Smooth muscle cell (in vitro differentiated cells): ENCODE results near the gene KANTR. TPM values are rescaled to one million over a fixed set of nuclear protein-coding genes. Genes with fewer than 3 reads are reported as not detected.
"Not testable (repeated sequence)": the region's sequence is repeated elsewhere in the genome, so short reads cannot be mapped to it uniquely, and the experiment has no call there.

ENCODE experiments used
- DNase-seq: peaks from one replicate; lab custom pipeline; 2025; ENCODE audit not compliant: unreplicated experiment; lab: John Stamatoyannopoulos, UW
- H2AFZ ChIP-seq: fragments of 200-600 bp; sonication (generic); 2 replicates; pipeline ENCODE4 v1.6.0; 2016; ENCODE audit warnings: antibody characterized with exemption, low read depth, mild to moderate bottlenecking
- H3F3A ChIP-seq: fragments of 200-600 bp; sonication (generic); 2 replicates; pipeline ENCODE4 v1.6.0; 2017; ENCODE audit warnings: antibody characterized with exemption, low read depth
- H3K27ac ChIP-seq: fragments of 200-600 bp; sonication (generic); 2 replicates; pipeline ENCODE4 v1.5.1; 2016; ENCODE audit warnings: low read depth, mild to moderate bottlenecking
- H3K27me3 ChIP-seq: fragments of 200-600 bp; sonication (generic); 2 replicates; pipeline ENCODE4 v1.6.1; 2016; ENCODE audit warnings: low read depth, mild to moderate bottlenecking
- H3K36me3 ChIP-seq: fragments of 200-600 bp; sonication (generic); 2 replicates; pipeline ENCODE4 v1.5.1; 2016; ENCODE audit warnings: low read depth
- H3K4me1 ChIP-seq: fragments of 200-600 bp; sonication (generic); 2 replicates; pipeline ENCODE4 v1.5.1; 2016; ENCODE audit warnings: low read depth
- H3K4me2 ChIP-seq: fragments of 200-600 bp; sonication (generic); 2 replicates; pipeline ENCODE4 v1.6.0; 2016; ENCODE audit warnings: mild to moderate bottlenecking
- H3K4me3 ChIP-seq: fragments of 200-600 bp; sonication (generic); 2 replicates; pipeline ENCODE4 v1.5.1; 2016; ENCODE audit warnings: mild to moderate bottlenecking
- H3K79me2 ChIP-seq: fragments of 200-600 bp; sonication (generic); 2 replicates; pipeline ENCODE4 v1.6.0; 2016; ENCODE audit warnings: low read depth, mild to moderate bottlenecking
- H3K9ac ChIP-seq: fragments of 200-600 bp; sonication (generic); 2 replicates; pipeline ENCODE4 v1.6.0; 2016; ENCODE audit warnings: low read depth
- H3K9me3 ChIP-seq: fragments of 200-600 bp; sonication (generic); replicated peaks from 2 replicates; pipeline ENCODE4 v1.5.1; 2016; ENCODE audit warnings: low read depth
- H4K20me1 ChIP-seq: fragments of 200-600 bp; sonication (generic); 2 replicates; pipeline ENCODE4 v1.6.0; 2016; ENCODE audit warnings: low read depth
- CTCF ChIP-seq: fragments of 200-600 bp; sonication (generic); IDR thresholded peaks from 2 replicates; pipeline ENCODE4 v1.5.1; 2017; ENCODE audit warnings: borderline replicate concordance, mild to moderate bottlenecking, antibody characterized with exemption; ENCODE audit not compliant: insufficient read depth, poor library complexity, severe bottlenecking
- WGBS: methylation state at CpG from one replicate; pipeline ENCODE4 v1.1.7; 2016; ENCODE audit warnings: low lambda C conversion rate; 5-methylcytosine and 5-hydroxymethylcytosine counted together
- polyA plus RNA-seq: library from polyadenylated mRNA; unstranded; fragments of >200 nt; fragmentation: Nextera tagmentation; extraction: Ambion mirVana; gene quantifications from 2 replicates; pipeline ENCODE4 v1.2.1, GENCODE V29; 2016
- total RNA-seq: library from RNA; depleted of rRNA; stranded (reverse); fragments of >200 nt; gene quantifications from 2 replicates; pipeline ENCODE4 v1.2.3, GENCODE V29; 2014

KANTR gene
- total and polyA plus RNA-seq, 2 experiments from 2014 or later: 2.6 to 7.9 TPM

GRCh38 chrX:53159184-53159583 is 65.2 kb downstream of the KANTR start:
- no peaks in the 10 kb centered on the region for H3K36me3 ChIP-seq
- H3K4me3 ChIP-seq: no peak overlapping the region
- H4K20me1 ChIP-seq: no peaks in the 10 kb centered on the region
- no peak for TF ChIP-seq CTCF
- no peaks in the 10 kb centered on the region for H3K27me3 ChIP-seq
- no peak overlapping the region for H3K4me2 ChIP-seq
- no peaks in the 10 kb centered on the region for H3K79me2 ChIP-seq
- 86% methylated on average over 11 of the region's 11 CpGs for WGBS
- H3K9ac ChIP-seq: no peak overlapping the region
- no peak for DNase-seq
- H3K9me3 ChIP-seq: no peaks in the 10 kb centered on the region
- no peak overlapping the region for H3K27ac ChIP-seq
- H2AFZ ChIP-seq: no peak overlapping the region
- no peaks in the 10 kb centered on the region for H3F3A ChIP-seq
- H3K4me1 ChIP-seq: no peaks in the 10 kb centered on the region

GRCh38 chrX:53160297-53160983 is 66.5 kb downstream of the KANTR start:
- no peaks in the 10 kb centered on the region for H3K36me3 ChIP-seq
- no peak overlapping the region for H3K4me3 ChIP-seq
- H3K4me2 ChIP-seq: no peak overlapping the region
- no peak overlapping the region for H2AFZ ChIP-seq
- H3K9ac ChIP-seq: no peak overlapping the region
- H3K79me2 ChIP-seq: no peaks in the 10 kb centered on the region
- H4K20me1 ChIP-seq: no peaks in the 10 kb centered on the region
- H3K27me3 ChIP-seq: no peaks in the 10 kb centered on the region
- TF ChIP-seq CTCF: no peak
- 86% methylated on average over 6 of the region's 6 CpGs for WGBS
- H3K9me3 ChIP-seq: no peaks in the 10 kb centered on the region
- no peak overlapping the region for H3K27ac ChIP-seq
- H3K4me1 ChIP-seq: no peaks in the 10 kb centered on the region
- DNase-seq: no peak
- H3F3A ChIP-seq: no peaks in the 10 kb centered on the region

- H3K36me3 ChIP-seq: no peaks in the 10 kb centered on the region
These were observed 69.5 kb downstream of the KANTR start for GRCh38 chrX:53163436-53163835.

GRCh38 chrX:53164566-53164965 is 70.6 kb downstream of the KANTR start:
- not testable (repeated sequence) for DNase-seq, H3K27ac ChIP-seq, H3K27me3 ChIP-seq, H3K4me2 ChIP-seq, H3K4me3 ChIP-seq, H3K79me2 ChIP-seq, H2AFZ ChIP-seq, H3F3A ChIP-seq, H3K9ac ChIP-seq, H3K9me3 ChIP-seq, H4K20me1 ChIP-seq, H3K36me3 ChIP-seq, H3K4me1 ChIP-seq
- 74% methylated on average over 6 of the region's 6 CpGs for WGBS

More at GRCh38 chrX:53163436-53163835, 69.5 kb downstream of the KANTR start:
- TF ChIP-seq CTCF: no peak
- no peaks in the 10 kb centered on the region for H3K9me3 ChIP-seq
- DNase-seq: no peak
- no peak overlapping the region for H3K27ac ChIP-seq
- no peak overlapping the region for H3K9ac ChIP-seq
- no peak overlapping the region for H2AFZ ChIP-seq
- H3K4me3 ChIP-seq: no peak overlapping the region
- H4K20me1 ChIP-seq: no peaks in the 10 kb centered on the region
- H3F3A ChIP-seq: no peaks in the 10 kb centered on the region
- no peak overlapping the region for H3K4me2 ChIP-seq
- WGBS: 79% methylated on average over 7 of the region's 7 CpGs
- H3K79me2 ChIP-seq: no peaks in the 10 kb centered on the region
- H3K27me3 ChIP-seq: no peaks in the 10 kb centered on the region
- no peaks in the 10 kb centered on the region for H3K4me1 ChIP-seq
